ENCODE measurements around the gene STAB1.

STAB1 gene

GRCh38 chr3:52503788-52504424 lies 8.8 kb downstream of the STAB1 start:
- H3K9me3 ChIP-seq (replicated peaks; ENCODE audit: low read length) = no peaks in the 10 kb centered on the region
- H3K4me3 ChIP-seq (ENCODE audit: low read length) = no peak overlapping the region
- H3K4me1 ChIP-seq (ENCODE audit: control insufficient read depth, insufficient read depth, low read length) = peaks cover 18% of the 10 kb centered on the region
- H3K36me3 ChIP-seq (ENCODE audit: insufficient read depth, low read length) = no peaks in the 10 kb centered on the region
- no peak overlapping the region for H3K4me2 ChIP-seq (ENCODE audit: low read length)
- peaks cover 5% of the 10 kb centered on the region for H3K27me3 ChIP-seq (ENCODE audit: control insufficient read depth, insufficient read depth, low read length)
- no peak overlapping the region for H3K9ac ChIP-seq (ENCODE audit: low read depth, low read length)

- Histone ChIP-seq H3K9ac (ENCODE audit: low read depth, low read length) (no peak overlapping the region), H3K36me3 (ENCODE audit: insufficient read depth, low read length) (no peaks in the 10 kb centered on the region), H3K4me3 (ENCODE audit: low read length) (no peak overlapping the region), H3K9me3 (replicated peaks; ENCODE audit: low read length) (no peaks in the 10 kb centered on the region), H3K4me1 (ENCODE audit: control insufficient read depth, insufficient read depth, low read length) (peaks cover 14% of the 10 kb centered on the region), H3K4me2 (ENCODE audit: low read length) (no peak overlapping the region), H3K27me3 (ENCODE audit: control insufficient read depth, insufficient read depth, low read length) (peaks cover 9% of the 10 kb centered on the region)
Observed at GRCh38 chr3:52504977-52505376, 9.8 kb downstream of the STAB1 start.

- no peak overlapping the region for H3K4me2 ChIP-seq (ENCODE audit: low read length)
- H3K9ac ChIP-seq (ENCODE audit: low read depth, low read length) = no peak overlapping the region
- H3K4me3 ChIP-seq (ENCODE audit: low read length) = no peak overlapping the region
- H3K9me3 ChIP-seq (replicated peaks; ENCODE audit: low read length) = no peaks in the 10 kb centered on the region
- H3K36me3 ChIP-seq (ENCODE audit: insufficient read depth, low read length) = no peaks in the 10 kb centered on the region
- H3K27me3 ChIP-seq (ENCODE audit: control insufficient read depth, insufficient read depth, low read length) = peaks cover 22% of the 10 kb centered on the region
- peaks cover 14% of the 10 kb centered on the region for H3K4me1 ChIP-seq (ENCODE audit: control insufficient read depth, insufficient read depth, low read length)
Observed at GRCh38 chr3:52506266-52506966, 11.3 kb downstream of the STAB1 start.

GRCh38 chr3:52507359-52507758 lies 12.2 kb downstream of the STAB1 start:
- Histone ChIP-seq H3K4me1 (ENCODE audit: control insufficient read depth, insufficient read depth, low read length) (peaks cover 14% of the 10 kb centered on the region), H3K27me3 (ENCODE audit: control insufficient read depth, insufficient read depth, low read length) (peaks cover 32% of the 10 kb centered on the region), H3K9ac (ENCODE audit: low read depth, low read length) (no peak overlapping the region), H3K9me3 (replicated peaks; ENCODE audit: low read length) (no peaks in the 10 kb centered on the region), H3K36me3 (ENCODE audit: insufficient read depth, low read length) (no peaks in the 10 kb centered on the region), H3K4me3 (ENCODE audit: low read length) (no peak overlapping the region), H3K4me2 (ENCODE audit: low read length) (peak overlapping the region; percentile 54)

- H3K9me3 ChIP-seq (replicated peaks; ENCODE audit: low read length) = no peaks in the 10 kb centered on the region
- no peak overlapping the region for H3K4me3 ChIP-seq (ENCODE audit: low read length)
- peaks cover 43% of the 10 kb centered on the region for H3K27me3 ChIP-seq (ENCODE audit: control insufficient read depth, insufficient read depth, low read length)
- no peak overlapping the region for H3K4me2 ChIP-seq (ENCODE audit: low read length)
- H3K36me3 ChIP-seq (ENCODE audit: insufficient read depth, low read length) = no peaks in the 10 kb centered on the region
- peaks cover 14% of the 10 kb centered on the region for H3K4me1 ChIP-seq (ENCODE audit: control insufficient read depth, insufficient read depth, low read length)
- H3K9ac ChIP-seq (ENCODE audit: low read depth, low read length) = no peak overlapping the region
Observed at GRCh38 chr3:52509753-52510328, 14.7 kb downstream of the STAB1 start.

GRCh38 chr3:52511509-52511908 lies 16.4 kb downstream of the STAB1 start:
- H3K27me3 ChIP-seq (ENCODE audit: control insufficient read depth, insufficient read depth, low read length) = peaks cover 51% of the 10 kb centered on the region
- H3K4me1 ChIP-seq (ENCODE audit: control insufficient read depth, insufficient read depth, low read length) = peaks cover 14% of the 10 kb centered on the region
- no peak overlapping the region for H3K4me2 ChIP-seq (ENCODE audit: low read length)
- no peak overlapping the region for H3K4me3 ChIP-seq (ENCODE audit: low read length)
- H3K9ac ChIP-seq (ENCODE audit: low read depth, low read length) = no peak overlapping the region
- no peaks in the 10 kb centered on the region for H3K36me3 ChIP-seq (ENCODE audit: insufficient read depth, low read length)
- H3K9me3 ChIP-seq (replicated peaks; ENCODE audit: low read length) = no peaks in the 10 kb centered on the region

- no peak overlapping the region for H3K4me2 ChIP-seq (ENCODE audit: low read length)
- H3K9ac ChIP-seq (ENCODE audit: low read depth, low read length) = no peak overlapping the region
- H3K27me3 ChIP-seq (ENCODE audit: control insufficient read depth, insufficient read depth, low read length) = peaks cover 51% of the 10 kb centered on the region
- no peaks in the 10 kb centered on the region for H3K36me3 ChIP-seq (ENCODE audit: insufficient read depth, low read length)
- H3K4me3 ChIP-seq (ENCODE audit: low read length) = no peak overlapping the region
- H3K4me1 ChIP-seq (ENCODE audit: control insufficient read depth, insufficient read depth, low read length) = peaks cover 8% of the 10 kb centered on the region
- H3K9me3 ChIP-seq (replicated peaks; ENCODE audit: low read length) = no peaks in the 10 kb centered on the region
Observed at GRCh38 chr3:52512105-52512504, 17.0 kb downstream of the STAB1 start.

- no peaks in the 10 kb centered on the region for H3K9me3 ChIP-seq (replicated peaks; ENCODE audit: low read length)
- no peak overlapping the region for H3K4me2 ChIP-seq (ENCODE audit: low read length)
- peaks cover 2% of the 10 kb centered on the region for H3K4me1 ChIP-seq (ENCODE audit: control insufficient read depth, insufficient read depth, low read length)
- no peak overlapping the region for H3K9ac ChIP-seq (ENCODE audit: low read depth, low read length)
- peaks cover 51% of the 10 kb centered on the region for H3K27me3 ChIP-seq (ENCODE audit: control insufficient read depth, insufficient read depth, low read length)
- no peaks in the 10 kb centered on the region for H3K36me3 ChIP-seq (ENCODE audit: insufficient read depth, low read length)
- H3K4me3 ChIP-seq (ENCODE audit: low read length) = no peak overlapping the region
Observed at GRCh38 chr3:52512727-52513126, 17.6 kb downstream of the STAB1 start.

- H3K27me3 ChIP-seq (ENCODE audit: control insufficient read depth, insufficient read depth, low read length) = peaks cover 51% of the 10 kb centered on the region
Observed at GRCh38 chr3:52513281-52513680, 18.1 kb downstream of the STAB1 start.

GRCh38 chr3:52514576-52514975 lies 19.4 kb downstream of the STAB1 start:
- Histone ChIP-seq H3K4me3 (ENCODE audit: low read length) (no peak overlapping the region), H3K27me3 (ENCODE audit: control insufficient read depth, insufficient read depth, low read length) (peaks cover 51% of the 10 kb centered on the region), H3K9me3 (replicated peaks; ENCODE audit: low read length) (no peaks in the 10 kb centered on the region), H3K36me3 (ENCODE audit: insufficient read depth, low read length) (no peaks in the 10 kb centered on the region), H3K4me1 (ENCODE audit: control insufficient read depth, insufficient read depth, low read length) (peaks cover 3% of the 10 kb centered on the region), H3K4me2 (ENCODE audit: low read length) (no peak overlapping the region), H3K9ac (ENCODE audit: low read depth, low read length) (no peak overlapping the region)

More at GRCh38 chr3:52513281-52513680, 18.1 kb downstream of the STAB1 start:
- Histone ChIP-seq H3K9me3 (replicated peaks; ENCODE audit: low read length) (no peaks in the 10 kb centered on the region), H3K36me3 (ENCODE audit: insufficient read depth, low read length) (no peaks in the 10 kb centered on the region), H3K4me2 (ENCODE audit: low read length) (no peak overlapping the region), H3K4me3 (ENCODE audit: low read length) (no peak overlapping the region), H3K9ac (ENCODE audit: low read depth, low read length) (no peak overlapping the region), H3K4me1 (ENCODE audit: control insufficient read depth, insufficient read depth, low read length) (no peaks in the 10 kb centered on the region)

GRCh38 chr3:52515192-52515591 lies 20.1 kb downstream of the STAB1 start:
- H3K27me3 ChIP-seq (ENCODE audit: control insufficient read depth, insufficient read depth, low read length) = peaks cover 47% of the 10 kb centered on the region
- H3K4me3 ChIP-seq (ENCODE audit: low read length) = no peak overlapping the region
- H3K36me3 ChIP-seq (ENCODE audit: insufficient read depth, low read length) = no peaks in the 10 kb centered on the region
- no peak overlapping the region for H3K4me2 ChIP-seq (ENCODE audit: low read length)
- peaks cover 3% of the 10 kb centered on the region for H3K4me1 ChIP-seq (ENCODE audit: control insufficient read depth, insufficient read depth, low read length)
- H3K9ac ChIP-seq (ENCODE audit: low read depth, low read length) = no peak overlapping the region
- no peaks in the 10 kb centered on the region for H3K9me3 ChIP-seq (replicated peaks; ENCODE audit: low read length)

Measured in skeletal muscle satellite cell (primary cell).